Measurements from ENCODE around the gene DMKN.

Gene DMKN

GRCh38 chr19:35524181-35524837, 10.9 kb upstream of the DMKN start:
- no peak for DNase-seq (ENCODE audit: low read depth in 2 of 2)

- DNase-seq (ENCODE audit: low read depth in 2 of 2) = no peak
Measured at GRCh38 chr19:35522745-35523327, 9.4 kb upstream of the DMKN start.

- no peak for DNase-seq (ENCODE audit: low read depth in 2 of 2)
Measured at GRCh38 chr19:35521124-35521743, 7.8 kb upstream of the DMKN start.

GRCh38 chr19:35519291-35519690, 5.8 kb upstream of the DMKN start:
- DNase-seq (ENCODE audit: low read depth in 2 of 2) = no peak

- no peak for DNase-seq (ENCODE audit: low read depth in 2 of 2)
Measured at GRCh38 chr19:35518313-35518712, 4.9 kb upstream of the DMKN start.

- DNase-seq (ENCODE audit: low read depth in 2 of 2) = no peak
Measured at GRCh38 chr19:35517342-35517741, 3.9 kb upstream of the DMKN start.

- no peak for DNase-seq (ENCODE audit: low read depth in 2 of 2)
Measured at GRCh38 chr19:35516310-35516709, 2.9 kb upstream of the DMKN start.

GRCh38 chr19:35514282-35514809, 897 bp upstream of the DMKN start:
- DNase-seq (ENCODE audit: low read depth in 2 of 2) = no peak

GRCh38 chr19:35512831-35513627, 420 bp downstream of the DMKN start:
- no peak for DNase-seq (ENCODE audit: low read depth in 2 of 2)

GRCh38 chr19:35511337-35511736, 2.1 kb downstream of the DMKN start:
- DNase-seq (ENCODE audit: low read depth in 2 of 2) = no peak

GRCh38 chr19:35510626-35510964, 2.9 kb downstream of the DMKN start:
- DNase-seq (ENCODE audit: low read depth in 2 of 2) = no peak

GRCh38 chr19:35509861-35510625, 3.4 kb downstream of the DMKN start:
- peak; percentile 36 to 74 for DNase-seq (ENCODE audit: low read depth in 2 of 2)

GRCh38 chr19:35509018-35509652, 4.3 kb downstream of the DMKN start:
- DNase-seq (ENCODE audit: low read depth in 2 of 2) = no peak

GRCh38 chr19:35508129-35508528, 5.3 kb downstream of the DMKN start:
- DNase-seq (ENCODE audit: low read depth in 2 of 2) = no peak

- no peak for DNase-seq (ENCODE audit: low read depth in 2 of 2)
Measured at GRCh38 chr19:35507561-35507960, 5.9 kb downstream of the DMKN start.

- DNase-seq (ENCODE audit: low read depth in 2 of 2) = no peak
Measured at GRCh38 chr19:35506011-35506410, 7.4 kb downstream of the DMKN start.

- no peak for DNase-seq (ENCODE audit: low read depth in 2 of 2)
Measured at GRCh38 chr19:35502751-35503150, 10.7 kb downstream of the DMKN start.

GRCh38 chr19:35501684-35502083, 11.8 kb downstream of the DMKN start:
- DNase-seq (ENCODE audit: low read depth in 2 of 2) = no peak

- DNase-seq (ENCODE audit: low read depth in 2 of 2) = no peak
Measured at GRCh38 chr19:35500611-35501010, 12.8 kb downstream of the DMKN start.

GRCh38 chr19:35498984-35499527, 14.4 kb downstream of the DMKN start:
- no peak for DNase-seq (ENCODE audit: low read depth in 2 of 2)

- DNase-seq (ENCODE audit: low read depth in 2 of 2) = no peak
Measured at GRCh38 chr19:35498220-35498619, 15.2 kb downstream of the DMKN start.

Measured in stimulated activated CD4-positive, alpha-beta T cell treated with anti-CD3 and anti-CD28 coated beads, Interleukin-12 subunit alpha, Interleukin-12 subunit beta, amount 100 ng/mL, for 24 hours (primary cell).